MV-4-11 (cell line): ENCODE results near the gene BTG2.

ENCODE experiments used
- DNase-seq: peaks from one replicate; lab custom pipeline; 2025; lab: John Stamatoyannopoulos, UW

The BTG2 gene

GRCh38 chr1:203317429-203318228 is 12.3 kb downstream of the BTG2 start:
- DNase-seq = no peak

GRCh38 chr1:203318229-203318517 is 12.9 kb downstream of the BTG2 start:
- DNase-seq = no peak

GRCh38 chr1:203320591-203321272 is 15.4 kb downstream of the BTG2 start:
- peak; percentile 89 for DNase-seq

- DNase-seq = no peak
Observed at GRCh38 chr1:203321273-203322052, 16.1 kb downstream of the BTG2 start.

- DNase-seq = no peak
Observed at GRCh38 chr1:203322500-203323179, 17.3 kb downstream of the BTG2 start.

GRCh38 chr1:203323587-203323986 is 18.3 kb downstream of the BTG2 start:
- DNase-seq = no peak

GRCh38 chr1:203324105-203325025 is 19.0 kb downstream of the BTG2 start:
- peak; percentile 31 for DNase-seq

GRCh38 chr1:203325026-203325417 is 19.7 kb downstream of the BTG2 start:
- peak; percentile 77 for DNase-seq

- DNase-seq = peak; percentile 92
Observed at GRCh38 chr1:203325418-203326091, 20.2 kb downstream of the BTG2 start.

- peak; percentile 88 for DNase-seq
Observed at GRCh38 chr1:203326830-203327683, 21.7 kb downstream of the BTG2 start.

- peak; percentile 82 for DNase-seq
Observed at GRCh38 chr1:203327684-203328457, 22.6 kb downstream of the BTG2 start.

- no peak for DNase-seq
Observed at GRCh38 chr1:203328714-203329122, 23.4 kb downstream of the BTG2 start.

- DNase-seq = no peak
Observed at GRCh38 chr1:203331224-203331623, 25.9 kb downstream of the BTG2 start.

GRCh38 chr1:203335503-203335902 is 30.2 kb downstream of the BTG2 start:
- no peak for DNase-seq

- no peak for DNase-seq
Observed at GRCh38 chr1:203336097-203336496, 30.8 kb downstream of the BTG2 start.

- DNase-seq = peak; percentile 53
Observed at GRCh38 chr1:203338335-203339036, 33.2 kb downstream of the BTG2 start.

GRCh38 chr1:203340112-203340790 is 34.9 kb downstream of the BTG2 start:
- DNase-seq = peak; percentile 68
